ENCODE results near the gene GLMN.

- TF ChIP-seq EZH2 (IDR thresholded peaks at IDR 0.05; ENCODE audit: insufficient read depth, poor library complexity, severe bottlenecking) (no peak), EZH2phosphoT487 (IDR thresholded peaks at IDR 0.05; ENCODE audit: insufficient read depth, low read depth) (no peak)
These were observed 9.2 kb upstream of the GLMN start for GRCh38 chr1:92307980-92308379.
